Transverse colon (tissue), 4 donors: ENCODE data around the gene THAP7. TPM values are rescaled to one million over a fixed set of nuclear protein-coding genes. Genes with fewer than 3 reads are reported as not detected.

Experiments used
- DNase-seq: peaks from one replicate; pipeline ENCODE4 v3.0.0-alpha.2; 2019
- H3K27ac ChIP-seq, 4 donors: fragments of 200-600 bp; sonication (generic); 2 replicates each; pipeline ENCODE4 v1.5.1; 2016 to 2018; ENCODE audit warnings: inconsistent platforms in 4 of 4
- H3K27me3 ChIP-seq: fragments of 200-600 bp; sonication (generic); 2 replicates; pipeline ENCODE4 v1.5.1; 2017; ENCODE audit warnings: inconsistent platforms
- H3K36me3 ChIP-seq, 4 donors: fragments of 200-600 bp; sonication (generic); 2 replicates each; pipeline ENCODE4 v1.5.1; 2017 to 2019; ENCODE audit warnings: inconsistent platforms in 4 of 4
- H3K4me1 ChIP-seq, 4 donors: fragments of 200-600 bp; sonication (generic); 2 replicates each; pipeline ENCODE4 v1.5.1; 2017 to 2020; ENCODE audit warnings: inconsistent platforms in 4 of 4
- H3K4me3 ChIP-seq, 4 donors: fragments of 200-600 bp; sonication (generic); 1 replicate in 1 of 4; 2 replicates in 3 of 4; pipeline versions ENCODE4 v1.5.1 to v1.6.1; 2017 to 2019; ENCODE audit warnings: inconsistent platforms in 4 of 4
- H3K9me3 ChIP-seq, 2 donors: fragments of 200-600 bp; sonication (generic); 2 replicates each; pipeline ENCODE4 v1.5.1; 2017 to 2019; ENCODE audit warnings: inconsistent platforms in 2 of 2
- CTCF ChIP-seq, 5 experiments: fragments of 200-600 bp in 3 of 5; fragments of 450-650 bp in 2 of 5; sonication (generic) in 3 of 5; IDR thresholded peaks; 1 replicate in 2 of 5; 2 replicates in 3 of 5; pipeline ENCODE4 v1.5.1; 2016 to 2017; ENCODE audit warnings: antibody characterized with exemption in 5 of 5, inconsistent platforms in 3 of 5, mild to moderate bottlenecking in 2 of 5, moderate library complexity in 1 of 5
- EP300 ChIP-seq: sonication (generic); formaldehyde crosslinking; IDR thresholded peaks from one replicate; pipeline ENCODE4 v1.6.1; 2017; ENCODE audit warnings: antibody characterized with exemption, low read depth
- POLR2A ChIP-seq: fragments of 450-650 bp; IDR thresholded peaks from one replicate; pipeline ENCODE4 v1.6.1; 2016; ENCODE audit warnings: antibody characterized with exemption, mild to moderate bottlenecking, moderate library complexity
- POLR2AphosphoS5 ChIP-seq, 3 donors: sonication (generic); formaldehyde crosslinking; IDR thresholded peaks; one replicate each; pipeline ENCODE4 v1.6.1; 2016; ENCODE audit warnings: antibody characterized with exemption in 3 of 3
- WGBS, 2 donors: methylation state at CpG; one replicate each; pipeline ENCODE4 v1.1.5; 2018; ENCODE audit warnings: low coverage in 1 of 2; 5-methylcytosine and 5-hydroxymethylcytosine counted together
- in situ Hi-C, 4 donors: fragments of 200-750 bp; cut with MboI; loops; one replicate each; pipeline versions ENCODE4 v1.15.0 to v1.15.1; 2017; ENCODE audit warnings: low sequenced_read_pairs in 3 of 4, low pct_ligation_motif_present in 1 of 4, low pct_unique_long_range_greater_than_20kb in 1 of 4
- intact Hi-C: fragments of 100-400 bp; cut with DNase I; formaldehyde crosslinking; loops from one replicate; pipeline ENCODE4 v1.15.1; 2023; ENCODE audit warnings: low total_unique reads
- total RNA-seq, 4 donors: library from RNA; depleted of rRNA; stranded (reverse); fragments of >200 nt; gene quantifications; one replicate each; pipeline ENCODE4 v1.1.0, GENCODE V29; 2016

The THAP7 gene
- total RNA-seq, 4 donors from 2014 or later: 27.0 to 51.5 (median 32.7) TPM

DNA sequence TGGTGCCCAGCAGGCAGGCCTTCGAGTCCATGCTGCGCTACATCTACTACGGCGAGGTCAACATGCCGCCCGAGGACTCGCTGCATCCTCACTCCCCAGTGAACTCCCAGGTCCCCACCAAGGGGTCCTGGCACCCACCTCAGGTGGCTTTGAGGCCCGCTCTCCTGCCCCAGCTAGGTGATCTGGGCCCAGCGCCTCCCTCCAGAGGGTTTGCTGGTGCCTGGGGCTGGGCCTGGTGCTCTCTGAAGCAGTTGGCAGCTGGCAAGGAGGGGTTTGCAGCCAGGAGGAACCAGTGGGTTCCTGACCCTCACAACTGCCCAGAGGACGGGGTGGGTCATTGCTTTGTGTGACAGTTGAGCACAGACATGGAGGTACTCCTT is 5.9 kb downstream of the THAP7 start:
- 67 to 90% methylated on average over 1 to 9 of the region's 10 CpGs for WGBS, 2 donors
- Histone ChIP-seq H3K27ac (no peak overlapping the region), H3K9me3 (no peaks in the 10 kb centered on the region), H3K36me3 (peaks cover 0 to 21% (median 2%) of the 10 kb centered on the region in 4 donors), H3K4me3 (no peak overlapping the region), H3K4me1 (peaks cover 12 to 17% (median 15%) of the 10 kb centered on the region in 4 donors), H3K27me3 (no peaks in the 10 kb centered on the region)
- TF ChIP-seq POLR2AphosphoS5 (IDR thresholded peaks at IDR 0.05) (no peak), CTCF (IDR thresholded peaks at IDR 0.05) (no peak), POLR2A (no peak), EP300 (no peak)
- DNase-seq: no peak
- intact Hi-C loops (no loop called here), in situ Hi-C loops (no loop called here)

GRCh38 chr22:20995329-20996030 is 6.4 kb downstream of the THAP7 start:
- H3K4me3 ChIP-seq: no peak overlapping the region
- peaks cover 6 to 12% (median 9%) of the 10 kb centered on the region in 4 donors for H3K4me1 ChIP-seq
- no peaks in the 10 kb centered on the region for H3K27me3 ChIP-seq
- no peaks in the 10 kb centered on the region for H3K9me3 ChIP-seq
- intact Hi-C loops: no loop called here
- in situ Hi-C loops: no loop called here
- no peak overlapping the region for H3K27ac ChIP-seq
- no peak for TF ChIP-seq EP300
- no peak for TF ChIP-seq POLR2AphosphoS5 (IDR thresholded peaks at IDR 0.05)
- TF ChIP-seq CTCF (IDR thresholded peaks at IDR 0.05): no peak
- H3K36me3 ChIP-seq: peaks cover 0 to 21% (median 2%) of the 10 kb centered on the region in 4 donors
- 83 to 92% methylated on average over 6 to 21 of the region's 23 CpGs for WGBS, 2 donors
- no peak for DNase-seq

DNA sequence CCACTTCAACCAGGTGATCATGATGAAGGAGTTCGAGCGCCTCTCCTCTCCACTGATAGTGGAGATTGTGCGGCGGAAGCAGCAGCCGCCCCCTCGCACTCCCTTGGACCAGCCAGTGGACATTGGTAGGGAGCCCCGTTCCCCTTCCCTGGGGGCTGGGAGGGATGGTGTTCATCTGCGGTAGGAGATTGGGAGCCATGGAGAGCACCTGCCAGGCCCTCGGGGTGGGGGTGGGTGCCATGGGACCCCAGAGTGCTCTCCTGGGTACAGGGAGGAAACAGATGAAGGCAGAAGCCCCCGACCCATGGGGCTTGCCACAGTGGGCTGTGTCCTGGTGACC is 7.0 kb downstream of the THAP7 start:
- peaks cover 0 to 18% (median 2%) of the 10 kb centered on the region in 4 donors for H3K36me3 ChIP-seq
- intact Hi-C loops: no loop called here

More for the DNA sequence above, 7.0 kb downstream of the THAP7 start:
- Histone ChIP-seq H3K9me3 (no peaks in the 10 kb centered on the region), H3K4me1 (peaks cover under 1 to 6% (median 3%) of the 10 kb centered on the region in 4 donors), H3K4me3 (no peak overlapping the region), H3K27ac (no peak overlapping the region), H3K27me3 (no peaks in the 10 kb centered on the region)
- DNase-seq: no peak
- TF ChIP-seq POLR2AphosphoS5 (IDR thresholded peaks at IDR 0.05) (no peak), EP300 (no peak), CTCF (IDR thresholded peaks at IDR 0.05) (no peak), POLR2A (no peak)
- in situ Hi-C loops: no loop called here
- WGBS, 2 donors: 100% methylated on average over 6 of the region's 10 CpGs; no CpG with 5 or more reads in 1 of the 2 donors
